ENCODE results near the gene GALNT8.
"Not testable (repeated sequence)": the region's sequence is repeated elsewhere in the genome, so short reads cannot be mapped to it uniquely, and the experiment has no call there.

Gene GALNT8

GRCh38 chr12:4719821-4720636 is at the start of gene GALNT8:
GALNT8 (plus strand) TSS chr12:4720400; CDS start chr12:4720678, 278 bp downstream.
- no peak for DNase-seq

GRCh38 chr12:4679711-4680110 is 40.5 kb upstream of the GALNT8 start:
- DNase-seq = no peak

DNA sequence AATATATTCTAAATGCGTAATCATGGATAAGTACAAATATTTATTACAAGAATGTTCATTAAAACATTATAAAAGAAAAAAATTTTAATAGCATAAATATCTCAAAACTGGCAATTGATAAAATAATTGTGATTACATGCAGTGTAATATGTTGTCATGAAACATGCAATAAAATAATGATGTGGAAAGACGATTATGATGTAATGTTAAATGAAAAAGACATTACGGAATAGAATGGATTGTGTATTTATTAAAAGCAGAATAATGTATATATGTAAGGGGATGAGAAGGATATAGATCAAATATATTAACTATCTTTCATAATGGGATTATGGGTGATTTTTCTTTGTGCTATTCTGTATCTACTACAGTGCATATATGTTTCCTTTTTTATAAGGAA is 38.5 kb upstream of the GALNT8 start:
- no peak for DNase-seq

GRCh38 chr12:4685317-4685716 is 34.9 kb upstream of the GALNT8 start:
- no peak for DNase-seq

DNA sequence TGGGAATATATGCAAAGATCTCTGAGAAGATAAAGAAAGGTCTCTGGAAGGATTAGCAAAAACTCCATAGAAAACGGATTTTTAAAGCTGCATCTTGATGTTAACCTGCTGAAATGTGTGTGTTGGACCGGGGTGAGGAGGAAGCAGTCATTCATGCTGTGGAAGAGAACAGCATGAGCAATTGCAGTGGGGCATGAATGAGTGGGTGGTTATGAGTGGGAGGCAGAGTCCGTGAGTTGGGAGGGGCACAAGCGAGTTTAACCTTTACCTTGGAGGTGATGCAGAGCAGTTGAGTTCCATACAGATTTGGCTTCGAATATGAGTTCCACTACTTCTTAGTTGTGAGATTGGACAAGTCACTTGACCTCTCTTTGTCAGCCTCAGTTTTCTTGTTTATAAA is 29.4 kb upstream of the GALNT8 start:
- no peak for DNase-seq

GRCh38 chr12:4700621-4701026 is 19.6 kb upstream of the GALNT8 start:
- no peak for DNase-seq

- no peak for DNase-seq
Observed at GRCh38 chr12:4701395-4702190, 18.6 kb upstream of the GALNT8 start.

DNA sequence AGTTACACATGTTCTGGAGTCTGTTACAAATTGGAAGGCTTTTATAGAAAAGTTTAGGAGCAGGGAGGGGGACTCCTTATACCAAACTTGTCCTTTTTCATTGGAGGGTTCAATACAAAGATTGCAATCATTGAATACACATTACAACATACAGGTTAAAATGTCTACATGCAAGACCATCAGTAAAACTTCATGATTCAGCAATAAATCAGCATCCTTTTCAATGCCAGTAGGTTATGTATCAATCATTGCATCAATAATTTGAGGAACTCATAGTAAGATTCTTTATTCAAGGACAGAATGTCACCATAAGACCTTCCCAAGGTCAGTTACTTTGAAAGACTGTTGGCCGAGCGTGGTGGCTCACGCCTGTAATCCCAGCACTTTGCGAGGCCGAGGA is 16.5 kb upstream of the GALNT8 start:
- no peak for DNase-seq

DNA sequence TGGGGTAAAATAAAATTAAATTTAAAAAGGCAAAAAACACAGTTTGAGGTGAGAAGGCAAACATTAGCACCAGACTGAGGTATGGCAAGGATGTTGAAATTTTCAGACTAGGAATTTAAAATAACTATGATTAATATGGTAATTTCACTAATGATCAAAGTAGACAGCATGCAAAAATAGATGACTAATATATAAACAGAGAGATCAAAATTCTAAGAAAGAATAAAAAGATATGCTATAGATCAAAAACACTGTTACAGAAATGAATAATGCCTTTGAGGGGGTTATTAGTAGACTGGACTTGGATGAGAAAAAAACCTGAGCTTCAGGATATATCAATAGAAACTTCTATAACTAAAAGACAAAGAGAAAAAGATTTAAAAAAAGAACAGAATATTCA is 14.4 kb upstream of the GALNT8 start:
- DNase-seq = no peak

GRCh38 chr12:4707306-4707705 is 12.9 kb upstream of the GALNT8 start:
- DNase-seq = no peak

GRCh38 chr12:4710113-4710512 is 10.1 kb upstream of the GALNT8 start:
- DNase-seq = no peak

DNA sequence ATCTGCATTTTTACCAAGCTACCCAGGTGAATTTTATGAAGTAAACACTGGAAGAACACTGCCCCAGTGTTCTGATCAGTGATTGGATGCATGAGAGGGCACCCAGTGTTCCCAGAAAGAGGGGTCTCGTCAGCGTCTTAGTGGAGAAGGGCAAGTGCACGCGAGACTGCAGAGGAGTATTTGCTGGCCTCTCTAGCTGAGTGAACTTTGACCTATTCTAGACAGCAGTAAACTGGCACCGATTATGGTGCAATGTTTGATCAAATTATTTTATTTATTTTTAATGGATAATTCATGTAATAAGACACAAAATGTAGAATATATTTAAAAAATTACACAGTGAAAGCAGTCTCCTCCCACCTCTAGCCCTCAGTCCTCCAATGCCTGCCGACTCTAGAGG is 5.3 kb upstream of the GALNT8 start:
- DNase-seq = no peak

GRCh38 chr12:4717806-4718205 is 2.4 kb upstream of the GALNT8 start:
- DNase-seq = no peak

- no peak for DNase-seq
Observed at GRCh38 chr12:4720637-4720995, 416 bp downstream of the GALNT8 start.

- DNase-seq = not testable (repeated sequence)
Observed at GRCh38 chr12:4721587-4721986, 1.4 kb downstream of the GALNT8 start.

DNA sequence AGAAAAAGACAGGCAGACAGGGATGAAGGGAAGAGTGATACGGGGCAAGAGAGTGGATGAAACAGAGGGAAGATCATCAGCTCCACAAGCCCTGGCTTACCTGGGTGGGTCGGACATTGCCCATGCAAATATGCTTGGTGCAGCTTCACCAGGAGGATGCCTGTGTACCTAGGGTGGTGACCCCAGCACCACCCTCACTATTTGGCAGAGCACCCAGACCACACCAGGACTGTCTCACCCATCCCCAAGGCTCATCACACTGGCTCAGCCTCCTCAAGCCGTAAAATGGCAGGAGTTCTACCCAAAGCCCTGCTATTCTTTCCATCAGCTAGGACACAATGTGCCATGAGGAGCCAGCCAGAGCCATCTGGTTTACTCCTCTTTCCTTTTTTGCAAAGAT is 3.0 kb downstream of the GALNT8 start:
- DNase-seq = no peak

DNA sequence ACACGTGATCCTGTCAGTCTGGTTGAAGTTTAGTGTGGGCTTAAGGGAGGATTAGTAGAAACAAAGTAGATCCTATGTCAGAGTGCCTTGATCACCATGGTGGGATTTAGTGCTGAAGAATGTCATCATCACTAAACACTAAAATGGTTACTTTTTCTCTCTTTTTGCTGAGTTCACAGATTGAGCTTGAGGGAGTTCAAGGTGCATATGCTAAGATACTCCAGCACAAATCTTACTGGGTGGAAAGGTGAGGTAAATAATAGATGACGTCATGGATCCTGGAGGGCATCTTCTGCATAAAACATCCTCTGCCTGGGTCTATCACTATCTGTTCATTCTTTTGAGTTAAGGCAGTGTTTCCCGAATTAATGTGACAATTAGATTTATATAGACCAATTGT is 4.9 kb downstream of the GALNT8 start:
- no peak for DNase-seq

GRCh38 chr12:4734625-4735340 is 14.6 kb downstream of the GALNT8 start:
- no peak for DNase-seq

GRCh38 chr12:4736091-4736490 is 15.9 kb downstream of the GALNT8 start:
- no peak for DNase-seq

GRCh38 chr12:4738541-4738940 is 18.3 kb downstream of the GALNT8 start:
- DNase-seq = no peak

GRCh38 chr12:4742416-4742970 is 22.3 kb downstream of the GALNT8 start:
- no peak for DNase-seq

DNA sequence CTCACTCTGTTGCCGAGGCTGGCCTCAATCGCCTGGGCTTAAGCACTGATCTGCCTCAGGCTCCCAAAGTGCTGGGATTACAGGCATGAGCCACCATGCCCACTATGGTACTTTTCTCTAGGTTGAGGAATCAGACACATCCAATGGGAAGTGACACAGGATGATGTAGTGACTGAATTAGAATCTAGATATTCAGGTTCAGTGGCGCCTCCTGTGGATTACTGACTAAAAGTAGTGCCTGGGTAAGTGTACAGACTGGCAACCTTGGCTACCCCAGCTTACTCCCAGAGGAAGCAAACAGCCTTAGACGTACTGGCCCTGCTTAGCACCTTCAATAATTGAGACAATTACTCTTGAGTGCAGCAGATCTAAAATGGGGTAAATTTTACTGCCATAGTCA is 22.8 kb downstream of the GALNT8 start:
- no peak for DNase-seq

- no peak for DNase-seq
Observed at GRCh38 chr12:4744709-4745108, 24.5 kb downstream of the GALNT8 start.

Data from stimulated activated naive CD4-positive, alpha-beta T cell treated with Interleukin-2 at 50 U/mL for 16 hours (primary cell).